ENCODE data around the gene RPS26.

Gene RPS26

DNA sequence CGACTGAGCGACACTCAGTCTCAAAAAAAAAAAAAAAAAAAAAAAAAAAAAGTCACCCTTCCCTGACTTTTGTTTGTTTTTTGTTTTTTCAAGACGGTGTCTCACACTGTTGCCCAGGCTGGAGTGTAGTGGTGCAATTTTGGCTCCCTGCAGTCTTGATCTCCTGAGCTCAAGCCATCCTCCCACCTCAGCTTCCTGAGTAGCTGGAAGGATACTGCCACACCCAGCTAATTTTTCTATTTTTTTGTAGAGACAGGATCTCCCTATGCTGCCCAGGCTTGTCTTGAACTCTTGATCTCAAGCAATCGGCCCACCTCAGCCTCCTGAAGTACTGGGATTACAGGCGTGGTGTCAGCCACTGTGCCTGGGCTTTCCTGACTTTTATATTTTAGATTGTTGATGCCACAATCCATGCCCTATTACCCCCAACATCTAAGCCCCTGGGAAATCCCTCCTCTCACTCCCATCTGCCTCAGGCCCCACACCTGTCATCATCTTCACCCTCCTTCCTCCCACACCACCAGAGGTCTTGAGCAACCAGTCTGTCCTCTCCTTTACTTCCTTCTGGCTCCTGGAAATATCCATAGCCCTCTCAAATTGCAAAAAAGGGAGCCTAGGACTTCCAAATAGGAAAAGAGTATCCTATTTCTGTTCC lies 13.1 kb upstream of the RPS26 start:
- Histone ChIP-seq H4K12ac (ENCODE audit: low read depth, low read length) (no peak overlapping the region), H3K9ac (ENCODE audit: low read length) (no peak overlapping the region), H4K8ac (ENCODE audit: low read depth, low read length) (no peak overlapping the region), H4K91ac (ENCODE audit: low read depth, low read length) (peak overlapping the region; percentile 32), H2AK5ac (ENCODE audit: low read length) (no peak overlapping the region), H2BK5ac (ENCODE audit: low read depth, low read length, poor library complexity) (peak overlapping the region; percentile 64), H3K27ac (ENCODE audit: low read depth, low read length) (peak overlapping the region; percentile 74), H3K4ac (ENCODE audit: low read depth, low read length) (no peak overlapping the region), H3K14ac (ENCODE audit: low read length) (no peak overlapping the region), H3K23ac (ENCODE audit: low read length) (no peak overlapping the region), H2AFZ (ENCODE audit: insufficient read depth, low read length, poor library complexity) (no peak overlapping the region), H2BK120ac (ENCODE audit: insufficient read depth, low read length, poor library complexity) (no peak overlapping the region), H3K27me3 (ENCODE audit: insufficient read depth, low read length) (no peaks in the 10 kb centered on the region), H3K18ac (ENCODE audit: low read length) (peak overlapping the region; percentile 33), H2BK12ac (ENCODE audit: low read length) (no peak overlapping the region), H3K4me2 (ENCODE audit: low read length) (no peak overlapping the region), H3K36me3 (ENCODE audit: control insufficient read depth in 1 of 2, insufficient read depth in 2 of 2, low read length in 2 of 2) (peaks cover 19% of the 10 kb centered on the region in 2 experiments), H3K79me2 (ENCODE audit: control insufficient read depth, insufficient read depth, low read length, poor library complexity) (no peaks in the 10 kb centered on the region), H3K4me3 (ENCODE audit: low read depth, low read length) (no peak overlapping the region), H3K9me3 (ENCODE audit: insufficient read depth, low read depth, low read length) (peaks cover 1% of the 10 kb centered on the region), H3K4me1 (ENCODE audit: control insufficient read depth in 1 of 2, insufficient read depth in 2 of 2, low read length in 2 of 2) (peaks cover 2 to 10% of the 10 kb centered on the region in 2 experiments), H3K79me1 (ENCODE audit: low read length) (peaks cover 6% of the 10 kb centered on the region)
- no peak for DNase-seq
- WGBS (ENCODE audit: extremely low coverage, insufficient coverage, insufficient read length): no CpG with 5 or more reads among the region's 5 CpGs

DNA sequence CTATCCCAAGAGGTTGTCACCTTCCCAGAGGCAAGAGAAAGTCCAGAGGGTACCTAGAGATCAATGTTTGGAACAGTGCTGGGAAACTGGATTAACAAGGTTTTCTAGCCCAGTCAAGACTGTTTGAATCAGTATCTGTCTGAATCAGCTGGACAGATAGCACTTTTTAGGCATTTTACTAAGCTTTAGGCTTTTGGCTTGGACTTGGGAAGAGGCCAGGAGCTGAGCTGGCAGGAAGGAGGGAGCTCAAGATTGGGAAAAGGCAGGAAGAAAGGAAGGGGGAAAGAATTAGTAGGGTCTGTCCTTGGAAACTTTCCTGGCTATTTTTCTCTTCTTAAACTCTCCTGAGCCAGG lies 12.6 kb upstream of the RPS26 start:
- Histone ChIP-seq H2BK120ac (ENCODE audit: insufficient read depth, low read length, poor library complexity) (no peak overlapping the region), H2BK12ac (ENCODE audit: low read length) (no peak overlapping the region)

GRCh38 chr12:56029666-56030293 lies 11.9 kb upstream of the RPS26 start:
- Histone ChIP-seq H3K14ac (ENCODE audit: low read length) (no peak overlapping the region), H3K27ac (ENCODE audit: low read depth, low read length) (peak overlapping the region; percentile 74), H4K12ac (ENCODE audit: low read depth, low read length) (no peak overlapping the region), H4K8ac (ENCODE audit: low read depth, low read length) (no peak overlapping the region), H3K4ac (ENCODE audit: low read depth, low read length) (no peak overlapping the region), H3K9me3 (ENCODE audit: insufficient read depth, low read depth, low read length) (no peaks in the 10 kb centered on the region), H3K4me3 (ENCODE audit: low read depth, low read length) (no peak overlapping the region), H2BK5ac (ENCODE audit: low read depth, low read length, poor library complexity) (peak overlapping the region; percentile 12), H3K79me1 (ENCODE audit: low read length) (peaks cover 6% of the 10 kb centered on the region), H2BK12ac (ENCODE audit: low read length) (no peak overlapping the region), H3K79me2 (ENCODE audit: control insufficient read depth, insufficient read depth, low read length, poor library complexity) (no peaks in the 10 kb centered on the region), H2AK5ac (ENCODE audit: low read length) (no peak overlapping the region), H3K23ac (ENCODE audit: low read length) (no peak overlapping the region), H2AFZ (ENCODE audit: insufficient read depth, low read length, poor library complexity) (no peak overlapping the region), H3K27me3 (ENCODE audit: insufficient read depth, low read length) (no peaks in the 10 kb centered on the region), H4K91ac (ENCODE audit: low read depth, low read length) (no peak overlapping the region), H2BK120ac (ENCODE audit: insufficient read depth, low read length, poor library complexity) (no peak overlapping the region), H3K9ac (ENCODE audit: low read length) (no peak overlapping the region), H3K18ac (ENCODE audit: low read length) (no peak overlapping the region), H3K36me3 (ENCODE audit: control insufficient read depth in 1 of 2, insufficient read depth in 2 of 2, low read length in 2 of 2) (peaks cover 19 to 21% of the 10 kb centered on the region in 2 experiments), H3K4me1 (ENCODE audit: control insufficient read depth in 1 of 2, insufficient read depth in 2 of 2, low read length in 2 of 2) (peaks cover 2 to 10% of the 10 kb centered on the region in 2 experiments), H3K4me2 (ENCODE audit: low read length) (no peak overlapping the region)
- peak; percentile 37 to 79 for DNase-seq
- no CpG with 5 or more reads among the region's 6 CpGs for WGBS (ENCODE audit: extremely low coverage, insufficient coverage, insufficient read length)

More for the DNA sequence above, 12.6 kb upstream of the RPS26 start:
- H3K27me3 ChIP-seq (ENCODE audit: insufficient read depth, low read length): no peaks in the 10 kb centered on the region
- no peak overlapping the region for H3K4me3 ChIP-seq (ENCODE audit: low read depth, low read length)
- H3K18ac ChIP-seq (ENCODE audit: low read length): no peak overlapping the region
- H3K79me2 ChIP-seq (ENCODE audit: control insufficient read depth, insufficient read depth, low read length, poor library complexity): no peaks in the 10 kb centered on the region
- H3K23ac ChIP-seq (ENCODE audit: low read length): no peak overlapping the region
- H4K12ac ChIP-seq (ENCODE audit: low read depth, low read length): no peak overlapping the region
- peak overlapping the region; percentile 74 for H3K27ac ChIP-seq (ENCODE audit: low read depth, low read length)
- no peak overlapping the region for H2AK5ac ChIP-seq (ENCODE audit: low read length)
- H4K91ac ChIP-seq (ENCODE audit: low read depth, low read length): no peak overlapping the region
- H2BK5ac ChIP-seq (ENCODE audit: low read depth, low read length, poor library complexity): no peak overlapping the region
- no peak overlapping the region for H3K9ac ChIP-seq (ENCODE audit: low read length)
- H4K8ac ChIP-seq (ENCODE audit: low read depth, low read length): no peak overlapping the region
- no peak overlapping the region for H3K4me2 ChIP-seq (ENCODE audit: low read length)
- H3K36me3 ChIP-seq (ENCODE audit: control insufficient read depth in 1 of 2, insufficient read depth in 2 of 2, low read length in 2 of 2): peaks cover 19% of the 10 kb centered on the region in 2 experiments
- no peak overlapping the region for H2AFZ ChIP-seq (ENCODE audit: insufficient read depth, low read length, poor library complexity)
- no peak overlapping the region for H3K14ac ChIP-seq (ENCODE audit: low read length)
- peaks cover 2 to 10% of the 10 kb centered on the region in 2 experiments for H3K4me1 ChIP-seq (ENCODE audit: control insufficient read depth in 1 of 2, insufficient read depth in 2 of 2, low read length in 2 of 2)
- H3K4ac ChIP-seq (ENCODE audit: low read depth, low read length): no peak overlapping the region
- peak in 1 of 2 donors; percentile 61 for DNase-seq
- peaks cover 6% of the 10 kb centered on the region for H3K79me1 ChIP-seq (ENCODE audit: low read length)
- H3K9me3 ChIP-seq (ENCODE audit: insufficient read depth, low read depth, low read length): peaks cover 1% of the 10 kb centered on the region

DNA sequence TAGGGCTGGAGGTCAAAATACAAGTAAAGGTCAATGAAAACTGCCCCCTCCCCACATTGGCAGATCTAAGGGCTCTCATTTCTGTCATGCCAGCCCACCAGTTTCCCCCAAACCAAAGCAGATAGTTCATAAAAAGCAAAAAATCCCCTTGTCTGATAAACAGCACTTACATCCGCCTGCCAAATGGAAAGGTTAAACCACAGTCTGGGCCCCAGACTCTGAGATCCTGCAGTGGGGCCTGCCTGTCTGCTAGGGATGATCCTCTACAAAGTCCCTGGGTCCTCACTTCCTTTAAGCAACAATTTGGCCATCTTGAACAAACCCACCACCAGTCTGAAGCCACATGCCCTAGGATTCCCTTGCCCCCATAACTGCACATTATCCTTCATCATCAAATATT lies 9.7 kb upstream of the RPS26 start:
- Histone ChIP-seq H3K27me3 (ENCODE audit: insufficient read depth, low read length) (no peaks in the 10 kb centered on the region), H2BK12ac (ENCODE audit: low read length) (no peak overlapping the region), H2AFZ (ENCODE audit: insufficient read depth, low read length, poor library complexity) (no peak overlapping the region), H3K4me2 (ENCODE audit: low read length) (no peak overlapping the region), H3K9ac (ENCODE audit: low read length) (no peak overlapping the region), H4K12ac (ENCODE audit: low read depth, low read length) (no peak overlapping the region), H3K79me2 (ENCODE audit: control insufficient read depth, insufficient read depth, low read length, poor library complexity) (no peaks in the 10 kb centered on the region), H4K91ac (ENCODE audit: low read depth, low read length) (no peak overlapping the region), H3K9me3 (ENCODE audit: insufficient read depth, low read depth, low read length) (peaks cover 2% of the 10 kb centered on the region), H3K4ac (ENCODE audit: low read depth, low read length) (no peak overlapping the region), H2AK5ac (ENCODE audit: low read length) (no peak overlapping the region), H2BK5ac (ENCODE audit: low read depth, low read length, poor library complexity) (no peak overlapping the region), H3K27ac (ENCODE audit: low read depth, low read length) (no peak overlapping the region), H3K79me1 (ENCODE audit: low read length) (peaks cover 3% of the 10 kb centered on the region), H4K8ac (ENCODE audit: low read depth, low read length) (no peak overlapping the region), H3K4me3 (ENCODE audit: low read depth, low read length) (no peak overlapping the region), H3K18ac (ENCODE audit: low read length) (no peak overlapping the region), H3K14ac (ENCODE audit: low read length) (no peak overlapping the region), H3K4me1 (ENCODE audit: control insufficient read depth in 1 of 2, insufficient read depth in 2 of 2, low read length in 2 of 2) (peaks cover 2 to 7% of the 10 kb centered on the region in 2 experiments), H3K36me3 (ENCODE audit: control insufficient read depth in 1 of 2, insufficient read depth in 2 of 2, low read length in 2 of 2) (peaks cover 15 to 17% of the 10 kb centered on the region in 2 experiments), H3K23ac (ENCODE audit: low read length) (no peak overlapping the region), H2BK120ac (ENCODE audit: insufficient read depth, low read length, poor library complexity) (no peak overlapping the region)
- WGBS (ENCODE audit: extremely low coverage, insufficient coverage, insufficient read length): no CpG with 5 or more reads among the region's 1 CpG
- no peak for DNase-seq
